T-cell (primary cell): ENCODE results near the gene DCDC2. TPM values are rescaled to one million over a fixed set of nuclear protein-coding genes. Genes with fewer than 3 reads are reported as not detected.

Experiments used
- ATAC-seq, 4 experiments: fragments of 200-7000 bp in 3 of 4; fragments of 150-1000 bp in 1 of 4; cut with Tn5 transposase; replicated peaks in 1 of 4; 1 replicate in 3 of 4; 2 replicates in 1 of 4; pipeline ENCODE4 v1.10.0; 2021; ENCODE audit warnings: moderate library complexity in 3 of 4, mild to moderate bottlenecking in 2 of 4, moderate number of reproducible peaks in 1 of 4
- CTCF ChIA-PET, 2 donors: fragments of 300-600 bp; sonication (Branson Sonifier 250); formaldehyde crosslinking; loops; one replicate each; lab custom pipeline; 2022; ENCODE audit warnings: antibody characterized with exemption in 2 of 2; lab: Charles Lee
- POLR2A ChIA-PET, 2 donors: fragments of 300-600 bp; sonication (Branson Sonifier 250); formaldehyde crosslinking; loops; one replicate each; lab custom pipeline; 2022; ENCODE audit warnings: antibody characterized with exemption in 2 of 2; lab: Charles Lee
- DNase-seq, 35 experiments: peaks; one replicate each; pipeline versions ENCODE4 v3.0.0 to v3.0.0-alpha.2; 2013 to 2023
- H3K27ac ChIP-seq: one replicate; pipeline ENCODE4 v1.5.1; 2013; ENCODE audit warnings: low read length
- H3K27me3 ChIP-seq, 2 experiments: replicated peaks in 1 of 2; 1 replicate in 1 of 2; 2 replicates in 1 of 2; pipeline versions ENCODE4 v1.6.1 to v1.7.0; 2013; ENCODE audit warnings: low read length in 1 of 2, mixed read lengths in 1 of 2; ENCODE audit not compliant: control insufficient read depth in 2 of 2, insufficient read depth in 2 of 2; ENCODE audit errors: extremely low read depth in 1 of 2
- H3K36me3 ChIP-seq, 2 donors: 1 replicate in 1 of 2; 2 replicates in 1 of 2; pipeline versions ENCODE4 v1.6.1 to v1.7.0; 2013; ENCODE audit warnings: low read length in 1 of 2; ENCODE audit not compliant: control insufficient read depth in 2 of 2, insufficient read depth in 1 of 2; ENCODE audit errors: extremely low read depth in 1 of 2
- H3K4me1 ChIP-seq, 2 experiments: 1 replicate in 1 of 2; 2 replicates in 1 of 2; pipeline versions ENCODE4 v1.6.1 to v1.7.0; 2013; ENCODE audit warnings: low read length in 2 of 2, mixed read lengths in 1 of 2; ENCODE audit not compliant: insufficient read depth in 2 of 2, control insufficient read depth in 1 of 2; ENCODE audit errors: extremely low read depth in 1 of 2
- H3K4me3 ChIP-seq, 2 donors: 1 replicate in 1 of 2; 2 replicates in 1 of 2; pipeline versions ENCODE4 v1.5.1 to v1.7.0; 2013; ENCODE audit warnings: mild to moderate bottlenecking in 2 of 2, low read length in 1 of 2, moderate library complexity in 1 of 2; ENCODE audit not compliant: control insufficient read depth in 1 of 2; ENCODE audit errors: extremely low read depth in 1 of 2
- H3K9me3 ChIP-seq: 2 replicates; pipeline ENCODE4 v1.7.0; 2013
- H3K27ac Mint-ChIP-seq, 2 donors: one replicate each; pipeline ENCODE4 v1.8.0; 2020 to 2021; ENCODE audit warnings: mild to moderate bottlenecking in 2 of 2, mixed read lengths in 2 of 2
- H3K27me3 Mint-ChIP-seq, 2 donors: one replicate each; pipeline ENCODE4 v1.8.0; 2021 to 2022; ENCODE audit warnings: mixed read lengths in 2 of 2
- H3K36me3 Mint-ChIP-seq: one replicate; pipeline ENCODE4 v1.8.0; 2021; ENCODE audit warnings: mixed read lengths
- H3K4me1 Mint-ChIP-seq, 3 donors: one replicate each; pipeline ENCODE4 v1.8.0; 2020 to 2022; ENCODE audit warnings: mixed read lengths in 3 of 3, mild to moderate bottlenecking in 1 of 3
- H3K4me3 Mint-ChIP-seq, 3 donors: one replicate each; pipeline ENCODE4 v1.8.0; 2020 to 2022; ENCODE audit warnings: mild to moderate bottlenecking in 3 of 3, mixed read lengths in 3 of 3, moderate library complexity in 3 of 3
- H3K9me3 Mint-ChIP-seq, 3 donors: one replicate each; pipeline ENCODE4 v1.8.0; 2020 to 2022; ENCODE audit warnings: mixed read lengths in 3 of 3
- WGBS: methylation state at CpG from one replicate; pipeline ENCODE4 v1.1.5; 2013; ENCODE audit warnings: missing lambda C conversion rate; ENCODE audit not compliant: insufficient coverage; 5-methylcytosine and 5-hydroxymethylcytosine counted together
- total RNA-seq, 35 experiments: library from RNA in 6 of 35; stranded (reverse) in 6 of 35; fragments of 120-200 nt in 1 of 35; gene quantifications; one replicate each; pipeline versions ENCODE4 v1.2.1 to v1.2.4 and lab custom pipeline; 2013 to 2026

The DCDC2 gene
- total RNA-seq, 5 donors from 2014 or later (not counting 1 experiment from before 2014, with no cell fraction given): 0.09 to 0.58 (median 0.13) TPM; not detected in 1

GRCh38 chr6:24139639-24140038 is 218.2 kb downstream of the DCDC2 start:
- ATAC-seq (no peak), DNase-seq (no peak)
- no peak overlapping the region for H3K27ac Mint-ChIP-seq
- no peaks in the 10 kb centered on the region for H3K4me1 ChIP-seq
- H3K36me3 ChIP-seq: no peaks in the 10 kb centered on the region
- no peak overlapping the region for H3K4me3 ChIP-seq
- CTCF ChIA-PET: no interaction called here
- no peaks in the 10 kb centered on the region for H3K36me3 Mint-ChIP-seq
- 70% methylated on average over 2 of the region's 2 CpGs for WGBS
- H3K9me3 ChIP-seq: no peaks in the 10 kb centered on the region
- peaks cover 0 to 18% (median 5%) of the 10 kb centered on the region in 3 donors for H3K9me3 Mint-ChIP-seq
- no peaks in the 10 kb centered on the region for H3K27me3 ChIP-seq
- peaks cover 0 to 8% of the 10 kb centered on the region in 2 donors for H3K27me3 Mint-ChIP-seq
- no peak overlapping the region for H3K27ac ChIP-seq
- no peak overlapping the region for H3K4me3 Mint-ChIP-seq
- POLR2A ChIA-PET: no interaction called here
- no peaks in the 10 kb centered on the region for H3K4me1 Mint-ChIP-seq

- H3K9me3 Mint-ChIP-seq: peaks cover 0 to 18% (median 5%) of the 10 kb centered on the region in 3 donors
- no CpG with 5 or more reads among the region's 2 CpGs for WGBS
- no peaks in the 10 kb centered on the region for H3K36me3 Mint-ChIP-seq
- POLR2A ChIA-PET: no interaction called here
- CTCF ChIA-PET: no interaction called here
- Histone ChIP-seq H3K4me3 (no peak overlapping the region), H3K36me3 (no peaks in the 10 kb centered on the region), H3K4me1 (no peaks in the 10 kb centered on the region), H3K27ac (no peak overlapping the region), H3K27me3 (no peaks in the 10 kb centered on the region), H3K9me3 (no peaks in the 10 kb centered on the region)
- no peaks in the 10 kb centered on the region for H3K4me1 Mint-ChIP-seq
- peaks cover 2 to 8% of the 10 kb centered on the region in 2 donors for H3K27me3 Mint-ChIP-seq
- ATAC-seq (no peak), DNase-seq (no peak)
- H3K4me3 Mint-ChIP-seq: no peak overlapping the region
- no peak overlapping the region for H3K27ac Mint-ChIP-seq
Measured at GRCh38 chr6:24139080-24139479, 218.8 kb downstream of the DCDC2 start.

- Mint-ChIP-seq H3K27me3 (peaks cover 8 to 26% of the 10 kb centered on the region in 2 donors), H3K4me3 (no peak overlapping the region), H3K36me3 (no peaks in the 10 kb centered on the region), H3K9me3 (peaks cover 0 to 10% (median 8%) of the 10 kb centered on the region in 3 donors), H3K4me1 (peaks cover 0 to 2% (median 0%) of the 10 kb centered on the region in 3 donors), H3K27ac (no peak overlapping the region)
- CTCF ChIA-PET: no interaction called here
- POLR2A ChIA-PET: no interaction called here
- no peak for ATAC-seq
- H3K4me3 ChIP-seq: no peak overlapping the region
- H3K9me3 ChIP-seq: no peaks in the 10 kb centered on the region
- H3K27ac ChIP-seq: no peak overlapping the region
- H3K4me1 ChIP-seq: no peaks in the 10 kb centered on the region
- H3K27me3 ChIP-seq: no peaks in the 10 kb centered on the region
- WGBS: no CpG with 5 or more reads among the region's 2 CpGs
- no peaks in the 10 kb centered on the region for H3K36me3 ChIP-seq
- no peak for DNase-seq
Measured at GRCh38 chr6:24131751-24132150, 226.1 kb downstream of the DCDC2 start.

- Histone ChIP-seq H3K27ac (no peak overlapping the region), H3K9me3 (no peaks in the 10 kb centered on the region), H3K27me3 (peaks cover 0 to 2% of the 10 kb centered on the region in 2 experiments), H3K36me3 (no peaks in the 10 kb centered on the region), H3K4me3 (no peak overlapping the region), H3K4me1 (no peaks in the 10 kb centered on the region)
- no CpG with 5 or more reads among the region's 2 CpGs for WGBS
- no peak overlapping the region for H3K27ac Mint-ChIP-seq
- ChIA-PET POLR2A (no interaction called here), CTCF (no interaction called here)
- peaks cover 0 to 8% (median 5%) of the 10 kb centered on the region in 3 donors for H3K9me3 Mint-ChIP-seq
- H3K4me3 Mint-ChIP-seq: no peak overlapping the region
- H3K4me1 Mint-ChIP-seq: peaks cover 0 to 8% (median 7%) of the 10 kb centered on the region in 3 donors
- H3K36me3 Mint-ChIP-seq: no peaks in the 10 kb centered on the region
- peaks cover 24 to 44% of the 10 kb centered on the region in 2 donors for H3K27me3 Mint-ChIP-seq
- no peak for DNase-seq
- ATAC-seq: no peak
Measured at GRCh38 chr6:24127316-24127715, 230.5 kb downstream of the DCDC2 start.

GRCh38 chr6:24126586-24127192 is 231.2 kb downstream of the DCDC2 start:
- no peaks in the 10 kb centered on the region for H3K4me1 ChIP-seq
- Mint-ChIP-seq H3K4me3 (peak overlapping the region in 1 of 3 donors; percentile 12), H3K27me3 (peaks cover 29 to 45% of the 10 kb centered on the region in 2 donors)

GRCh38 chr6:24125980-24126379 is 231.9 kb downstream of the DCDC2 start, which contains the start of gene NRSN1:
Gene NRSN1 (plus strand): TSS chr6:24126215. CDS start chr6:24134328, 8,113 bp downstream.
- no peaks in the 10 kb centered on the region for H3K36me3 ChIP-seq
- DNase-seq (no peak), ATAC-seq (no peak)
- H3K4me3 Mint-ChIP-seq: peak within 1 kb of the TSS in 1 of 3 donors; percentile 12
- H3K4me1 ChIP-seq: no peaks in the 10 kb centered on the region
- peaks cover 31 to 45% of the 10 kb centered on the region in 2 donors for H3K27me3 Mint-ChIP-seq
- H3K27me3 ChIP-seq: peaks cover 0 to 2% of the 10 kb centered on the region in 2 experiments
- peaks cover 0 to 8% (median 5%) of the 10 kb centered on the region in 3 donors for H3K9me3 Mint-ChIP-seq
- H3K36me3 Mint-ChIP-seq: no peaks in the 10 kb centered on the region
- H3K27ac ChIP-seq: no peak within 1 kb of the TSS
- H3K4me3 ChIP-seq: no peak within 1 kb of the TSS
- ChIA-PET CTCF (no interaction called here), POLR2A (no interaction called here)
- no peak within 1 kb of the TSS for H3K27ac Mint-ChIP-seq
- H3K4me1 Mint-ChIP-seq: peaks cover 0 to 8% (median 7%) of the 10 kb centered on the region in 3 donors
- 8% methylated on average over 33 of the region's 37 CpGs for WGBS
- H3K9me3 ChIP-seq: no peaks in the 10 kb centered on the region

More at GRCh38 chr6:24126586-24127192, 231.2 kb downstream of the DCDC2 start:
- H3K36me3 Mint-ChIP-seq: no peaks in the 10 kb centered on the region
- peaks cover 0 to 8% (median 7%) of the 10 kb centered on the region in 3 donors for H3K4me1 Mint-ChIP-seq
- WGBS: 0% methylated on average over 2 of the region's 6 CpGs
- H3K27me3 ChIP-seq: peaks cover 0 to 2% of the 10 kb centered on the region in 2 experiments
- peaks cover 0 to 8% (median 5%) of the 10 kb centered on the region in 3 donors for H3K9me3 Mint-ChIP-seq
- no peaks in the 10 kb centered on the region for H3K9me3 ChIP-seq
- H3K4me3 ChIP-seq: no peak overlapping the region
- no peak overlapping the region for H3K27ac ChIP-seq
- H3K27ac Mint-ChIP-seq: no peak overlapping the region
- ChIA-PET POLR2A (no interaction called here), CTCF (no interaction called here)
- no peak for ATAC-seq
- H3K36me3 ChIP-seq: no peaks in the 10 kb centered on the region
- peak in 5 of 35 experiments; percentile 0 to 37 (median 4) for DNase-seq
